CD4-positive, alpha-beta T cell (primary cell): Measurements from ENCODE around the gene EZR. TPM values are rescaled to one million over a fixed set of nuclear protein-coding genes. Genes with fewer than 3 reads are reported as not detected.

Experiments used
- ATAC-seq: fragments of 200-7000 bp; cut with Tn5 transposase; one replicate; pipeline ENCODE4 v1.10.0; 2022; ENCODE audit warnings: mild to moderate bottlenecking; ENCODE audit not compliant: poor library complexity
- CTCF ChIA-PET: fragments of 350-600 bp; sonication (Branson Sonifier 250); formaldehyde crosslinking; loops from one replicate; lab custom pipeline; 2021; ENCODE audit warnings: antibody characterized with exemption, inconsistent platforms; lab: Charles Lee
- POLR2A ChIA-PET: fragments of 350-600 bp; sonication (Branson Sonifier 250); formaldehyde crosslinking; loops from one replicate; lab custom pipeline; 2021; ENCODE audit warnings: antibody characterized with exemption, inconsistent platforms; lab: Charles Lee
- DNase-seq, 14 experiments: peaks; one replicate each; pipeline ENCODE4 v3.0.0-alpha.2; 2013 to 2020; ENCODE audit warnings: mixed read lengths in 2 of 14
- H3K27ac ChIP-seq, 2 donors: one replicate each; pipeline versions ENCODE4 v1.5.1 to v1.7.0; 2013; ENCODE audit warnings: low read length in 2 of 2, low read depth in 1 of 2, mild to moderate bottlenecking in 1 of 2
- H3K27me3 ChIP-seq, 2 experiments: 1 replicate in 1 of 2; 2 replicates in 1 of 2; pipeline versions ENCODE4 v1.6.1 to v1.7.0; 2013; ENCODE audit warnings: low read length in 2 of 2, control low read depth in 1 of 2, mild to moderate bottlenecking in 1 of 2, moderate library complexity in 1 of 2; ENCODE audit not compliant: insufficient read depth in 2 of 2, control insufficient read depth in 1 of 2
- H3K36me3 ChIP-seq: one replicate; pipeline ENCODE4 v1.6.1; 2013; ENCODE audit warnings: low read length, control low read depth; ENCODE audit not compliant: insufficient read depth
- H3K4me1 ChIP-seq: one replicate; pipeline ENCODE4 v1.6.1; 2013; ENCODE audit warnings: low read length, control low read depth; ENCODE audit not compliant: insufficient read depth
- H3K4me3 ChIP-seq: one replicate; pipeline ENCODE4 v1.5.1; 2013; ENCODE audit warnings: mild to moderate bottlenecking, low read length, moderate library complexity
- H3K9me3 ChIP-seq, 2 experiments: 1 replicate in 1 of 2; 2 replicates in 1 of 2; pipeline versions ENCODE4 v1.6.1 to v1.7.0; 2013; ENCODE audit warnings: low read length in 2 of 2, mild to moderate bottlenecking in 2 of 2, control low read depth in 1 of 2, moderate library complexity in 1 of 2; ENCODE audit not compliant: control insufficient read depth in 1 of 2, insufficient read depth in 1 of 2
- H3K27ac Mint-ChIP-seq: one replicate; pipeline ENCODE4 v1.8.0; 2020; ENCODE audit warnings: mixed read lengths
- H3K27me3 Mint-ChIP-seq: one replicate; pipeline ENCODE4 v1.8.0; 2021; ENCODE audit warnings: mixed read lengths
- H3K36me3 Mint-ChIP-seq: one replicate; pipeline ENCODE4 v1.8.0; 2021; ENCODE audit warnings: low read depth, mixed read lengths
- H3K4me1 Mint-ChIP-seq: one replicate; pipeline ENCODE4 v1.8.0; 2021; ENCODE audit warnings: low read depth, mixed read lengths
- H3K4me3 Mint-ChIP-seq: one replicate; pipeline ENCODE4 v1.8.0; 2020; ENCODE audit warnings: mild to moderate bottlenecking, mixed read lengths
- H3K9me3 Mint-ChIP-seq: one replicate; pipeline ENCODE4 v1.8.0; 2020; ENCODE audit warnings: mixed read lengths
- intact Hi-C, 2 experiments: fragments of 100-400 bp; cut with DNase I in 1 of 2; cut with micrococcal nuclease in 1 of 2; formaldehyde crosslinking; loops; one replicate each; pipeline versions ENCODE4 v1.15.1 to v1.9.0; 2023 to 2025; cut with DNase I, micrococcal nuclease
- total RNA-seq, 174 experiments: library from RNA in 2 of 174; stranded (reverse) in 2 of 174; gene quantifications; one replicate each; pipeline ENCODE4 v1.2.3 and lab custom pipeline; 2021 to 2026
- TF ChIP-seq, protein P1 (sequence below): fragments of 200-600 bp; IDR thresholded peaks from one replicate; pipeline ENCODE4 v1.8.0; 2022; ENCODE audit warnings: antibody characterized with exemption, mild to moderate bottlenecking

The EZR gene
- total RNA-seq, 2 experiments from 2014 or later = 434 to 449 TPM

DNA sequence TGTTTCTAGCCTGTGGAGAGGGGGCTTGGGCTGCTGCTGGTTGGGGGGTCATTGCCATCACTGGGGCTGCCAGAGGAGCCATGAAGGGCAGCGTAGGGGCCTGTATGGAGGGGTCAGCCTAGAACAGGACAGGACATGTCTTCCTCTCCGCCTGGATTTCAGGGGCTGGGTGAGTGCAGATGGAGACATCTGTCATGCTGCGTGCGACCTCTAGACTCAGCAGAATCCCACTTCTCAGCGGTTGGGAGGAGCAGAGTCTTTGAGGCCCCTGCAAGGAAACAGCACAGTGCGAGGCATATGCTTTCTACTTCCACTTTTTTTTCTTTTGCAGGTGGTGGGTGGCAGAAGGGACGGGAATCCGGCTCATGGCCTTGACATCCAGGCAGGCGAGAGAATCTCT is 67.9 kb downstream of the EZR start:
- CTCF ChIA-PET = no interaction called here
- no peaks in the 10 kb centered on the region for H3K4me1 ChIP-seq
- no peak for DNase-seq
- intact Hi-C loops = no loop called here
- Mint-ChIP-seq H3K4me1 (no peaks in the 10 kb centered on the region), H3K4me3 (no peak overlapping the region), H3K9me3 (no peaks in the 10 kb centered on the region), H3K27ac (no peak overlapping the region), H3K27me3 (no peaks in the 10 kb centered on the region), H3K36me3 (peaks cover 53% of the 10 kb centered on the region)
- peaks cover 36% of the 10 kb centered on the region for H3K36me3 ChIP-seq
- no peaks in the 10 kb centered on the region for H3K27me3 ChIP-seq
- no peaks in the 10 kb centered on the region for H3K9me3 ChIP-seq
- no peak overlapping the region for H3K4me3 ChIP-seq
- H3K27ac ChIP-seq = no peak overlapping the region
- ATAC-seq = no peak
- POLR2A ChIA-PET = interaction anchor here (1.1 kb wide), 1 partner anchor 118 kb away, joined by 3 read pairs; no protein-coding TSS in a partner anchor
- TF ChIP-seq, protein P1, sequence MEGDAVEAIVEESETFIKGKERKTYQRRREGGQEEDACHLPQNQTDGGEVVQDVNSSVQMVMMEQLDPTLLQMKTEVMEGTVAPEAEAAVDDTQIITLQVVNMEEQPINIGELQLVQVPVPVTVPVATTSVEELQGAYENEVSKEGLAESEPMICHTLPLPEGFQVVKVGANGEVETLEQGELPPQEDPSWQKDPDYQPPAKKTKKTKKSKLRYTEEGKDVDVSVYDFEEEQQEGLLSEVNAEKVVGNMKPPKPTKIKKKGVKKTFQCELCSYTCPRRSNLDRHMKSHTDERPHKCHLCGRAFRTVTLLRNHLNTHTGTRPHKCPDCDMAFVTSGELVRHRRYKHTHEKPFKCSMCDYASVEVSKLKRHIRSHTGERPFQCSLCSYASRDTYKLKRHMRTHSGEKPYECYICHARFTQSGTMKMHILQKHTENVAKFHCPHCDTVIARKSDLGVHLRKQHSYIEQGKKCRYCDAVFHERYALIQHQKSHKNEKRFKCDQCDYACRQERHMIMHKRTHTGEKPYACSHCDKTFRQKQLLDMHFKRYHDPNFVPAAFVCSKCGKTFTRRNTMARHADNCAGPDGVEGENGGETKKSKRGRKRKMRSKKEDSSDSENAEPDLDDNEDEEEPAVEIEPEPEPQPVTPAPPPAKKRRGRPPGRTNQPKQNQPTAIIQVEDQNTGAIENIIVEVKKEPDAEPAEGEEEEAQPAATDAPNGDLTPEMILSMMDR = no peak

DNA sequence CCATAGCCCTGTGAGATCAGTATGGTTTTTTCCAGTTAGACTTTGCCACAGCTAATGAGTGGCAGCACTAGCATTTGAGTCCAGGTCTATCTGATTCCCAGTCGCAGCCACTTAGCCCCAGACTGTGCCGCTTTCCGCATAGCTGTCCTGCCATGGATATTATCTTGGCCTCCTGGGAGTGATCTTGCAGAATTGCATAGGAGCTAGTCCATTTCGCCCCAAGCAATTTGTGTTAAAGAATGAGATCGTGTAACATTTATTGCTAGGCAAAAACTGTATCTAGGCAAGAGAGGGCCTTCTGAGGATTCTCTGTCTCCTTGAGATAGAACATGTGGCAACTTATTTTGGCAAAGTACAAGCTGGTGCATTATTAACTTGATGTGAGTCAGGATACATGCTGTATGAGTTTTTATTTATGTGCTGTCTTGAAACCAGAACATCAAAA is 74.2 kb downstream of the EZR start:
- ATAC-seq (no peak), DNase-seq (no peak)
- Histone ChIP-seq H3K4me1 (no peaks in the 10 kb centered on the region), H3K27me3 (no peaks in the 10 kb centered on the region), H3K27ac (no peak overlapping the region), H3K36me3 (peaks cover 31% of the 10 kb centered on the region), H3K9me3 (no peaks in the 10 kb centered on the region), H3K4me3 (no peak overlapping the region)
- Mint-ChIP-seq H3K4me1 (no peaks in the 10 kb centered on the region), H3K27ac (no peak overlapping the region), H3K4me3 (no peak overlapping the region), H3K36me3 (peaks cover 64% of the 10 kb centered on the region), H3K27me3 (no peaks in the 10 kb centered on the region), H3K9me3 (no peaks in the 10 kb centered on the region)
- ChIA-PET POLR2A (no interaction called here), CTCF (interaction anchor here (1.5 kb wide), 1 partner anchor 41 kb away, joined by 3 read pairs; no protein-coding TSS in a partner anchor)
- intact Hi-C loops = no loop called here
- TF ChIP-seq, protein P1 = no peak

DNA sequence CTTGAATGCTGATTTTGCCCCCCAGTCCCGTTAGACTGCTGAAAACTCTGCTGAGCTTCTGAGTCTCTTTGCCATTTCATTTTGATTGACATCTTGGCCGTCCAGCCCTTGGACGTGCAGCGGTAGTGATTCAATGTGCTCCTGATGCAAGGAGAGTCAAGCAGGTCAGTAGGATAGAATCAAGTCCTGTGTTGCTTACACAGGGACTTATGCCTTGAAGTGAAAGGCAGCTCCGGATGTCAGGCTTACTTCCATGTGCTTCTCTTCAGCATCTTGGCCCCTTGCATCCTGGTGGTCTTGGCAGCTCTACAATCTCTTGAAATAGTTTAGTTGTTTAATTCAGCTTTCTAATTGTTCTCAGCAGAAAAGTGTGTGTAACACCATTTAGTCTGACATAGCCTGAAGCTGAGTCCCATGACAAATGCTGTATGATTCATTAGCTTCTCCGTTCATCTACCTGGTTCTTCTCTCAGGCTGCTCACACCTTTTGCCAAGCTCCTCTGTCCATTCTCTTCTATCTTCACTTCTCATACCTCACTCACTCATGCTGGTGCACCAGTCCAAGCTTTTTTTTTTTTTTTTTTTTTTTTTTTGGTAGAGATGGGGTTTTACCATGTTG is 76.0 kb downstream of the EZR start:
- DNase-seq = no peak
- Histone ChIP-seq H3K9me3 (peaks cover 7 to 11% of the 10 kb centered on the region in 2 experiments), H3K4me1 (no peaks in the 10 kb centered on the region), H3K27ac (no peak overlapping the region), H3K27me3 (no peaks in the 10 kb centered on the region), H3K36me3 (peaks cover 45% of the 10 kb centered on the region), H3K4me3 (no peak overlapping the region)
- peaks cover 11% of the 10 kb centered on the region for H3K9me3 Mint-ChIP-seq
- no peak for ATAC-seq
- H3K27me3 Mint-ChIP-seq = no peaks in the 10 kb centered on the region
- ChIA-PET CTCF (interaction anchor here (0.6 to 1.5 kb wide), 3 partner anchors 25 to 391 kb away, joined by 3 to 4 read pairs (median 3); no protein-coding TSS in a partner anchor), POLR2A (no interaction called here)
- no peak overlapping the region for H3K4me3 Mint-ChIP-seq
- TF ChIP-seq, protein P1 = no peak
- peaks cover 74% of the 10 kb centered on the region for H3K36me3 Mint-ChIP-seq
- no peaks in the 10 kb centered on the region for H3K4me1 Mint-ChIP-seq
- intact Hi-C loops = no loop called here
- no peak overlapping the region for H3K27ac Mint-ChIP-seq
